Measurements from ENCODE around the gene EFNA3. TPM values are rescaled to one million over a fixed set of nuclear protein-coding genes. Genes with fewer than 3 reads are reported as not detected.

EFNA3 gene
- total and polyA plus RNA-seq, 9 of the 15 experiments (the other 6 are each of a cell fraction or from before 2014, with no cell fraction given), result 0.59 to 7.9 (median 4.7) TPM

- TF ChIP-seq LARP7 (IDR thresholded peaks at IDR 0.05), result no peak
- no peak for TF ChIP-seq RBM34 (IDR thresholded peaks at IDR 0.05; ENCODE audit: borderline replicate concordance, insufficient read depth, low read length)
- TF ChIP-seq ZNF184 (CRISPR knock-in tag; IDR thresholded peaks at IDR 0.05), result no peak
- TF ChIP-seq SMARCC2 (IDR thresholded peaks at IDR 0.05; ENCODE audit: low read depth), result no peak
- TF ChIP-seq SRSF3 (IDR thresholded peaks at IDR 0.05; ENCODE audit: insufficient read depth, low read length), result no peak
- no peak for TF ChIP-seq ZNF696 (CRISPR knock-in tag; conservative IDR thresholded peaks at IDR 0.05)
- no peak for TF ChIP-seq BDP1 (IDR thresholded peaks at IDR 0.05; ENCODE audit: insufficient read depth, insufficient read length)
- TF ChIP-seq TAF9B (IDR thresholded peaks at IDR 0.05; ENCODE audit: partially characterized antibody), result no peak
- no peak for TF ChIP-seq CREB3L1 (IDR thresholded peaks at IDR 0.05; ENCODE audit: borderline replicate concordance, low read depth)
- no peak for TF ChIP-seq PHB (CRISPR knock-in tag; IDR thresholded peaks at IDR 0.05)
- TF ChIP-seq NR2C1 (IDR thresholded peaks at IDR 0.05), result no peak
- TF ChIP-seq NR2C1 (tag; IDR thresholded peaks at IDR 0.05), result no peak
- 0 out of 2 replicates have a peak, but pooled peaks have one; percentile 25 for TF ChIP-seq RNF2 (IDR thresholded peaks at IDR 0.05)
- no peak for TF ChIP-seq ZNF436 (CRISPR knock-in tag; IDR thresholded peaks at IDR 0.05)
- TF ChIP-seq BCOR (IDR thresholded peaks at IDR 0.05), result no peak
- no peak for TF ChIP-seq NFYB (IDR thresholded peaks at IDR 0.05; ENCODE audit: extremely low read depth, insufficient read length)
- no peak for TF ChIP-seq ZNF253 (CRISPR knock-in tag; conservative IDR thresholded peaks at IDR 0.05)
- TF ChIP-seq ZBTB2 (IDR thresholded peaks at IDR 0.05), result no peak
- no peak for TF ChIP-seq TCF7 (IDR thresholded peaks at IDR 0.05; ENCODE audit: borderline replicate concordance)
- TF ChIP-seq RBBP5 (IDR thresholded peaks at IDR 0.05; ENCODE audit: borderline replicate concordance, insufficient read depth, low read length, poor library complexity, severe bottlenecking), result peak; percentile 35
- no peak for TF ChIP-seq E2F5 (CRISPR knock-in tag; IDR thresholded peaks at IDR 0.05)
- no peak for TF ChIP-seq HDAC2 (IDR thresholded peaks at IDR 0.05)
- 0 out of 2 replicates have a peak, but pooled peaks have one; percentile 14 for TF ChIP-seq SOX6 (IDR thresholded peaks at IDR 0.05)
- TF ChIP-seq KLF1 (tag; IDR thresholded peaks at IDR 0.05), result no peak
- no peak for TF ChIP-seq JUNB (CRISPR knock-in tag; conservative IDR thresholded peaks at IDR 0.05)
- TF ChIP-seq CXXC5 (CRISPR knock-in tag; IDR thresholded peaks at IDR 0.05), result peak; percentile 16; the same call in 1 of the 2 replicates
- no peak for TF ChIP-seq YY1 (IDR thresholded peaks at IDR 0.05; ENCODE audit: borderline replicate concordance in 1 of 3, control insufficient read depth in 1 of 3, extremely low read depth in 1 of 3, insufficient read depth in 3 of 3, insufficient read length in 1 of 3, insufficient replicate concordance in 2 of 3, low read depth in 1 of 3, low read length in 2 of 3)
- no peak for TF ChIP-seq BRF1 (IDR thresholded peaks at IDR 0.05; ENCODE audit: borderline replicate concordance, extremely low read depth, insufficient read length)
- TF ChIP-seq ZNF79 (CRISPR knock-in tag; IDR thresholded peaks at IDR 0.05; ENCODE audit: low read depth), result no peak
These were observed 1.3 kb upstream of the EFNA3 start (continued) for GRCh38 chr1:155077346-155077745.
